IMR-90 (cell line): ENCODE results near the gene ARHGAP8. TPM values are rescaled to one million over a fixed set of nuclear protein-coding genes. Genes with fewer than 3 reads are reported as not detected.

ENCODE experiments used
- ATAC-seq: fragments of 200-7000 bp; cut with Tn5 transposase; 2 replicates; pipeline ENCODE4 v1.9.1; 2020; ENCODE audit warnings: low read depth, mild to moderate bottlenecking, moderate library complexity
- BruUV-seq: library from RNA; stranded (reverse); fragments of 400-500 nt; replicated peaks from 2 replicates; lab custom pipeline; 2021; lab: Mats Ljungman, UMichigan
- CTCF ChIA-PET: fragments of 300-600 bp; formaldehyde crosslinking; extraction: SDS; loops from one replicate; lab custom pipeline; 2021; ENCODE audit warnings: antibody characterized with exemption; lab: Yijun Ruan, JAX
- POLR2A ChIA-PET: fragments of 300-600 bp; sonication (Branson Sonifier 250); formaldehyde crosslinking; loops from one replicate; lab custom pipeline; 2022; ENCODE audit warnings: antibody characterized with exemption; ENCODE audit not compliant: unreplicated experiment; lab: Charles Lee
- DNase-seq: peaks from one replicate; pipeline ENCODE4 v3.0.0; 2013
- H2AFZ ChIP-seq: replicated peaks from 2 replicates; pipeline ENCODE3; 2013; ENCODE audit warnings: low read length, mild to moderate bottlenecking; ENCODE audit not compliant: poor library complexity
- H2AK5ac ChIP-seq: 2 replicates; pipeline ENCODE4 v1.6.1; 2013; ENCODE audit warnings: low read depth, low read length, inconsistent platforms
- H2AK9ac ChIP-seq: replicated peaks from 2 replicates; pipeline ENCODE3; 2013; ENCODE audit warnings: mild to moderate bottlenecking, low read depth, low read length, moderate library complexity; ENCODE audit not compliant: poor library complexity
- H2BK120ac ChIP-seq: 2 replicates; pipeline ENCODE4 v1.6.1; 2013; ENCODE audit warnings: low read depth, low read length, inconsistent platforms
- H2BK15ac ChIP-seq: 3 replicates; pipeline ENCODE4 v1.6.1; 2013; ENCODE audit warnings: low read depth, low read length, inconsistent platforms
- H2BK20ac ChIP-seq: 2 replicates; pipeline ENCODE4 v1.6.1; 2013; ENCODE audit warnings: low read depth, mild to moderate bottlenecking, inconsistent platforms, low read length, moderate library complexity
- H2BK5ac ChIP-seq: 2 replicates; pipeline ENCODE4 v1.6.1; 2013; ENCODE audit warnings: mild to moderate bottlenecking, low read depth, low read length, inconsistent platforms; ENCODE audit not compliant: poor library complexity, severe bottlenecking
- H3K14ac ChIP-seq: replicated peaks from 2 replicates; pipeline ENCODE4 v1.6.1; 2013; ENCODE audit warnings: low read depth, low read length, inconsistent platforms
- H3K18ac ChIP-seq: 2 replicates; pipeline ENCODE4 v1.6.1; 2013; ENCODE audit warnings: low read depth, low read length, control low read depth
- H3K23ac ChIP-seq: 2 replicates; pipeline ENCODE4 v1.6.1; 2013; ENCODE audit warnings: low read depth, low read length, inconsistent platforms
- H3K27ac ChIP-seq: 2 replicates; pipeline ENCODE4 v1.5.1; 2013; ENCODE audit warnings: mild to moderate bottlenecking, control low read depth, low read length; ENCODE audit not compliant: insufficient read depth
- H3K27me3 ChIP-seq: 2 replicates; pipeline ENCODE4 v1.6.1; 2013; ENCODE audit warnings: low read length; ENCODE audit not compliant: control insufficient read depth, insufficient read depth
- H3K36me3 ChIP-seq: 2 replicates; pipeline ENCODE4 v1.6.1; 2013; ENCODE audit warnings: low read length, mixed read lengths; ENCODE audit not compliant: control insufficient read depth, insufficient read depth
- H3K4ac ChIP-seq: 2 replicates; pipeline ENCODE4 v1.6.1; 2013; ENCODE audit warnings: low read depth, low read length, inconsistent platforms
- H3K4me1 ChIP-seq: 2 replicates; pipeline ENCODE4 v1.6.1; 2013; ENCODE audit warnings: low read length, mixed read lengths; ENCODE audit not compliant: control insufficient read depth, insufficient read depth
- H3K4me2 ChIP-seq: 2 replicates; pipeline ENCODE4 v1.6.1; 2013; ENCODE audit warnings: low read depth, mild to moderate bottlenecking, control low read depth, low read length, moderate library complexity
- H3K4me3 ChIP-seq: 2 replicates; pipeline ENCODE4 v1.5.1; 2013; ENCODE audit warnings: low read depth, mild to moderate bottlenecking, control low read depth, low read length, moderate library complexity; ENCODE audit not compliant: insufficient read depth
- H3K56ac ChIP-seq: 2 replicates; pipeline ENCODE4 v1.6.1; 2013; ENCODE audit warnings: low read length, inconsistent platforms; ENCODE audit not compliant: insufficient read depth; ENCODE audit errors: extremely low read depth
- H3K79me1 ChIP-seq, 2 experiments: 2 replicates each; pipeline ENCODE4 v1.6.1; 2013; ENCODE audit warnings: low read length in 2 of 2, inconsistent platforms in 1 of 2, low read depth in 1 of 2
- H3K9ac ChIP-seq: 2 replicates; pipeline ENCODE4 v1.6.1; 2013; ENCODE audit warnings: low read depth, low read length, control low read depth
- H3K9me1 ChIP-seq: 2 replicates; pipeline ENCODE4 v1.6.1; 2013; ENCODE audit warnings: low read length, inconsistent platforms; ENCODE audit not compliant: insufficient read depth
- H3K9me3 ChIP-seq: 2 replicates; pipeline ENCODE4 v1.6.1; 2013; ENCODE audit warnings: low read length; ENCODE audit not compliant: control insufficient read depth, insufficient read depth
- H4K20me1 ChIP-seq: 2 replicates; pipeline ENCODE4 v1.6.1; 2013; ENCODE audit warnings: low read length, inconsistent platforms; ENCODE audit not compliant: insufficient read depth
- H4K5ac ChIP-seq: 2 replicates; pipeline ENCODE4 v1.6.1; 2013; ENCODE audit warnings: mild to moderate bottlenecking, low read depth, low read length, control low read depth
- H4K8ac ChIP-seq, 2 experiments: 2 replicates each; pipeline ENCODE4 v1.6.1; 2013; ENCODE audit warnings: low read depth in 2 of 2, low read length in 2 of 2, control low read depth in 1 of 2, inconsistent platforms in 1 of 2
- H4K91ac ChIP-seq: 2 replicates; pipeline ENCODE4 v1.6.1; 2013; ENCODE audit warnings: low read depth, low read length, inconsistent platforms; ENCODE audit not compliant: insufficient read depth
- BHLHE40 ChIP-seq: fragments of 150-350 bp; IDR thresholded peaks from 2 replicates; pipeline ENCODE4 v1.6.1; 2016; ENCODE audit warnings: mild to moderate bottlenecking, low read depth, low read length
- CEBPB ChIP-seq: IDR thresholded peaks from 2 replicates; pipeline ENCODE4 v1.6.1; 2012; ENCODE audit warnings: low read depth, low read length, improper control_type of control experiment
- CHD1 ChIP-seq: IDR thresholded peaks from 2 replicates; pipeline ENCODE4 v1.6.1; 2012; ENCODE audit warnings: low read depth, low read length, improper control_type of control experiment
- CTCF ChIP-seq: conservative IDR thresholded peaks from 2 replicates; pipeline ENCODE4 v1.5.1; 2012; ENCODE audit warnings: mild to moderate bottlenecking, low read depth, low read length, improper control_type of control experiment
- ELK1 ChIP-seq: fragments of 150-350 bp; IDR thresholded peaks from 2 replicates; pipeline ENCODE4 v1.6.1; 2016; ENCODE audit warnings: low read depth, mild to moderate bottlenecking, low read length, moderate library complexity, borderline replicate concordance
- FOS ChIP-seq: fragments of 150-350 bp; IDR thresholded peaks from 2 replicates; pipeline ENCODE4 v1.6.1; 2016; ENCODE audit warnings: low read depth, low read length
- MAFK ChIP-seq: IDR thresholded peaks from 2 replicates; pipeline ENCODE4 v1.6.1; 2012; ENCODE audit warnings: low read depth, low read length, improper control_type of control experiment
- MAZ ChIP-seq: IDR thresholded peaks from 2 replicates; pipeline ENCODE4 v1.6.1; 2012; ENCODE audit warnings: low read depth, mild to moderate bottlenecking, low read length, improper control_type of control experiment, moderate library complexity, borderline replicate concordance
- MXI1 ChIP-seq: IDR thresholded peaks from 2 replicates; pipeline ENCODE4 v1.6.1; 2012; ENCODE audit warnings: low read depth, mild to moderate bottlenecking, low read length, moderate library complexity, borderline replicate concordance
- NFE2L2 ChIP-seq: fragments of 150-350 bp; IDR thresholded peaks from 2 replicates; pipeline ENCODE4 v1.6.1; 2016; ENCODE audit warnings: low read depth, mild to moderate bottlenecking, low read length
- POLR2A ChIP-seq: IDR thresholded peaks from 2 replicates; pipeline ENCODE4 v1.6.1; 2012; ENCODE audit warnings: mild to moderate bottlenecking, low read depth, low read length
- RAD21 ChIP-seq: IDR thresholded peaks from 2 replicates; pipeline ENCODE4 v1.6.1; 2012; ENCODE audit warnings: low read length, improper control_type of control experiment
- SMC3 ChIP-seq: fragments of 150-350 bp; IDR thresholded peaks from 2 replicates; pipeline ENCODE4 v1.6.1; 2016; ENCODE audit warnings: low read depth, mild to moderate bottlenecking, antibody characterized with exemption, low read length, moderate library complexity
- USF2 ChIP-seq: fragments of 150-350 bp; IDR thresholded peaks from 2 replicates; pipeline ENCODE4 v1.6.1; 2017; ENCODE audit warnings: mild to moderate bottlenecking, antibody characterized with exemption, low read length, low read depth
- WGBS, 2 experiments: methylation state at CpG; one replicate each; pipeline versions ENCODE4 v1.1.5 to v1.1.7; 2013; ENCODE audit warnings: missing lambda C conversion rate in 2 of 2; ENCODE audit not compliant: insufficient read length in 1 of 2; ENCODE audit errors: extremely low coverage in 2 of 2; 5-methylcytosine and 5-hydroxymethylcytosine counted together
- dilution Hi-C: fragments of 300-500 bp; cut with HindIII; formaldehyde crosslinking; loops from one replicate; pipeline ENCODE4 v1.14.3; 2018; ENCODE audit warnings: low sequenced_read_pairs; ENCODE audit not compliant: unreplicated experiment
- in situ Hi-C: fragments of 300-500 bp; cut with MboI; formaldehyde crosslinking; loops from 3 replicates; pipeline ENCODE4 v1.14.3; 2019; ENCODE audit warnings: low sequenced_read_pairs, inconsistent platforms, mixed read lengths
- intact Hi-C: fragments of 100-400 bp; cut with micrococcal nuclease; formaldehyde crosslinking; loops from 2 replicates; pipeline ENCODE4 v1.10.0; 2022
- polyA plus RNA-seq, 3 experiments: library from polyadenylated mRNA; depleted of rRNA; stranded (reverse); fragments of >200 nt; gene quantifications; 2 replicates each; pipeline ENCODE4 v1.2.3, GENCODE V29; 2012; ENCODE audit warnings: low replicate concordance in 1 of 3
- total RNA-seq: library from RNA; depleted of rRNA; stranded (reverse); fragments of >200 nt; gene quantifications from 2 replicates; pipeline ENCODE4 v1.2.3, GENCODE V29; 2012

ARHGAP8 gene
- total and polyA plus RNA-seq, 2 of the 4 experiments (the other 2 are of a cell fraction) = 0.18 to 0.21 TPM

GRCh38 chr22:44797181-44797725, 44.9 kb downstream of the ARHGAP8 start:
- H3K9me1 ChIP-seq = no peaks in the 10 kb centered on the region
- H2BK15ac ChIP-seq = no peak overlapping the region
- no peak overlapping the region for H2AFZ ChIP-seq
- H4K91ac ChIP-seq = no peak overlapping the region
- DNase-seq (no peak), ATAC-seq (no peak)
- no peak overlapping the region for H2BK5ac ChIP-seq
- H3K4me3 ChIP-seq = no peak overlapping the region
- no peak overlapping the region for H3K9ac ChIP-seq
- no peak overlapping the region for H3K14ac ChIP-seq
- no peak overlapping the region for H3K4ac ChIP-seq
- ChIA-PET CTCF (interaction anchor here (1.0 kb wide), 1 partner anchor 103 kb away, joined by 3 read pairs; no protein-coding TSS in a partner anchor), POLR2A (no interaction called here)
- 9% methylated on average over 5 of the region's 9 CpGs; no CpG with 5 or more reads in 1 of the 2 experiments for WGBS, 2 experiments
- no peak overlapping the region for H3K4me2 ChIP-seq
- no peaks in the 10 kb centered on the region for H4K20me1 ChIP-seq
- no TSS peak for BruUV-seq
- peaks cover 50% of the 10 kb centered on the region for H3K27me3 ChIP-seq
- H3K36me3 ChIP-seq = no peaks in the 10 kb centered on the region
- no peak overlapping the region for H3K23ac ChIP-seq
- no peaks in the 10 kb centered on the region for H3K9me3 ChIP-seq
- H3K18ac ChIP-seq = no peak overlapping the region
- H2AK9ac ChIP-seq = no peak overlapping the region
- H3K79me1 ChIP-seq = no peaks in the 10 kb centered on the region
- no peak overlapping the region for H4K8ac ChIP-seq
- no peak overlapping the region for H2BK120ac ChIP-seq
- no peak overlapping the region for H3K56ac ChIP-seq
- H2AK5ac ChIP-seq = no peak overlapping the region
- H2BK20ac ChIP-seq = no peak overlapping the region
- no peaks in the 10 kb centered on the region for H3K4me1 ChIP-seq
- in situ Hi-C loops = no loop called here
- intact Hi-C loops = no loop called here
- dilution Hi-C loops = no loop called here
- no peak overlapping the region for H4K5ac ChIP-seq
- H3K27ac ChIP-seq = no peak overlapping the region
- no peak for TF ChIP-seq CHD1
- TF ChIP-seq CTCF = no peak
- no peak for TF ChIP-seq SMC3
- TF ChIP-seq RAD21 = no peak
- TF ChIP-seq MAZ = no peak
- no peak for TF ChIP-seq NFE2L2
- no peak for TF ChIP-seq MXI1
- no peak for TF ChIP-seq USF2
- TF ChIP-seq MAFK = no peak
- no peak for TF ChIP-seq ELK1
- no peak for TF ChIP-seq CEBPB
- no peak for TF ChIP-seq BHLHE40
- TF ChIP-seq FOS = no peak
- no peak for TF ChIP-seq POLR2A
